ENCODE data around the gene HINT1.

DNA sequence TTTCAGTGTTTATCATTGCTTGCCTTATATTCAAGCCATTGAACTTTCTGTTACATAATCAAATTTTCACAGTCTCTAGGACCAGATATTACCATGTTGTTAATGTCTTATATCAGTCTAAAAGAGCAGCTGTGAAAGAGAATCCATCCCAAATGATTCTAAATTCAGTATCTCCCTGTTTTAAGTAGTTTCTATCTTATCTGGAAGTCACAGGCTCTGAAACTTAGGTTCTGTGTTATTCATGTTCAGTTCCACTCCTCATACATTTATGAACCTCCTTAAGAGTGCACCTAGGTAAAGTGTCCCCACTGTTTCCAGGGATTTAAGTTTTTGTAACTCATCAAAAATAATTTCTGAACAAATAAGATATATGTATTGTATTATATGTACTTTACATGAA lies 15.4 kb upstream of the HINT1 start:
- TF ChIP-seq, protein P1, sequence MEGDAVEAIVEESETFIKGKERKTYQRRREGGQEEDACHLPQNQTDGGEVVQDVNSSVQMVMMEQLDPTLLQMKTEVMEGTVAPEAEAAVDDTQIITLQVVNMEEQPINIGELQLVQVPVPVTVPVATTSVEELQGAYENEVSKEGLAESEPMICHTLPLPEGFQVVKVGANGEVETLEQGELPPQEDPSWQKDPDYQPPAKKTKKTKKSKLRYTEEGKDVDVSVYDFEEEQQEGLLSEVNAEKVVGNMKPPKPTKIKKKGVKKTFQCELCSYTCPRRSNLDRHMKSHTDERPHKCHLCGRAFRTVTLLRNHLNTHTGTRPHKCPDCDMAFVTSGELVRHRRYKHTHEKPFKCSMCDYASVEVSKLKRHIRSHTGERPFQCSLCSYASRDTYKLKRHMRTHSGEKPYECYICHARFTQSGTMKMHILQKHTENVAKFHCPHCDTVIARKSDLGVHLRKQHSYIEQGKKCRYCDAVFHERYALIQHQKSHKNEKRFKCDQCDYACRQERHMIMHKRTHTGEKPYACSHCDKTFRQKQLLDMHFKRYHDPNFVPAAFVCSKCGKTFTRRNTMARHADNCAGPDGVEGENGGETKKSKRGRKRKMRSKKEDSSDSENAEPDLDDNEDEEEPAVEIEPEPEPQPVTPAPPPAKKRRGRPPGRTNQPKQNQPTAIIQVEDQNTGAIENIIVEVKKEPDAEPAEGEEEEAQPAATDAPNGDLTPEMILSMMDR (IDR thresholded peaks at IDR 0.05 in 4 of 5, conservative IDR thresholded peaks at IDR 0.05 in 1 of 5): no peak
- TF ChIP-seq POLR2A (IDR thresholded peaks at IDR 0.05): no peak
